Measurements from ENCODE around the gene SLC34A1.

DNA sequence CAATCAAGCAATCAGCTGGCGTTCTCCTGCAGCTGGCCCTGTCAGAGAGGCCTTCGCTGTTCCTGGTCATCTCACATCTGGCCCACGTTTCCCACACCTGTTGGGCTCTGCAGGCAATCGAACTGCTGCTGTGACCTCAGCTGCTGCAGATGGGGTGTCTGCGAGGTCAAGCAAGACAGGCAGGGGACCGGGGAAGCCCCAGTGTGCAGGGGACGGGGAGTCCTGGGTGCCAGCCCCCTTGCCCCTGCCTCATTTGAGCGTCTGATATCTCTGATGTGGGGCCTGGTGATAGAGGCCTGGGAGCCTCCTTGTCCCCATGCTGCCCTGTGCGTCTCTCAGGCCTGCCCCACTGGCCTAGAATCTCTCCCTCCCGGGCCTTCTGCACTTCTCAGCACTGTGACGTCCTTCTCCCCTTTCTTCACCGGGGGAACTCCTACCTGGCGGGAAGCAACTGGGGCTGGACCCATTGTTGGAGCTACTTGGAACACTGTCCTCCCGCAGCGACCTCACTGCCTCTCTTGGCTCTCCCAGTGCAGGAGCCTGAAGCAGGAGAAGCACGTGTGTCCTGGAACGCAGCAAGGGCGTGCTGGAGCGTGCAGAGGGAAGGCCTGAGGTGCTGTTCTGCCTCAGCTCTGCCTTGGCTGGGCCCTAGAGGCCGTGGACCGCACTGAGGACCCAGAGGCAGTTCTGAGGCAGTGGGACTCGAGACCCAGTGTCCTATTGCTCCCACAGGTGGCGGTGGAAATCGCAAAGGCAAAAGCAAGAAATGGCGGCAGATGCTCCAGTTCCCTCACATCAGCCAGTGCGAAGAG lies 46.1 kb downstream of the SLC34A1 start:
- TF ChIP-seq, protein P1, sequence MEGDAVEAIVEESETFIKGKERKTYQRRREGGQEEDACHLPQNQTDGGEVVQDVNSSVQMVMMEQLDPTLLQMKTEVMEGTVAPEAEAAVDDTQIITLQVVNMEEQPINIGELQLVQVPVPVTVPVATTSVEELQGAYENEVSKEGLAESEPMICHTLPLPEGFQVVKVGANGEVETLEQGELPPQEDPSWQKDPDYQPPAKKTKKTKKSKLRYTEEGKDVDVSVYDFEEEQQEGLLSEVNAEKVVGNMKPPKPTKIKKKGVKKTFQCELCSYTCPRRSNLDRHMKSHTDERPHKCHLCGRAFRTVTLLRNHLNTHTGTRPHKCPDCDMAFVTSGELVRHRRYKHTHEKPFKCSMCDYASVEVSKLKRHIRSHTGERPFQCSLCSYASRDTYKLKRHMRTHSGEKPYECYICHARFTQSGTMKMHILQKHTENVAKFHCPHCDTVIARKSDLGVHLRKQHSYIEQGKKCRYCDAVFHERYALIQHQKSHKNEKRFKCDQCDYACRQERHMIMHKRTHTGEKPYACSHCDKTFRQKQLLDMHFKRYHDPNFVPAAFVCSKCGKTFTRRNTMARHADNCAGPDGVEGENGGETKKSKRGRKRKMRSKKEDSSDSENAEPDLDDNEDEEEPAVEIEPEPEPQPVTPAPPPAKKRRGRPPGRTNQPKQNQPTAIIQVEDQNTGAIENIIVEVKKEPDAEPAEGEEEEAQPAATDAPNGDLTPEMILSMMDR (IDR thresholded peaks at IDR 0.05; ENCODE audit: insufficient read depth, low read depth, low read length): no peak
- no peak for TF ChIP-seq EZH2 (IDR thresholded peaks at IDR 0.05; ENCODE audit: insufficient read depth, low read length)

Measured in astrocyte (in vitro differentiated cells and primary cell).